Thyroid gland (tissue), 4 donors: Measurements from ENCODE around the gene LTBR.

Experiments
- CTCF ChIP-seq, 6 experiments: fragments of 200-600 bp in 3 of 6; fragments of 450-650 bp in 3 of 6; sonication (generic) in 3 of 6; IDR thresholded peaks; one replicate each; pipeline ENCODE4 v1.5.1; 2016 to 2019; ENCODE audit warnings: antibody characterized with exemption in 6 of 6, mild to moderate bottlenecking in 2 of 6, inconsistent platforms in 1 of 6, moderate library complexity in 1 of 6
- POLR2A ChIP-seq, 2 donors: fragments of 450-650 bp; IDR thresholded peaks; one replicate each; pipeline ENCODE4 v1.6.1; 2017; ENCODE audit warnings: antibody characterized with exemption in 2 of 2, mild to moderate bottlenecking in 2 of 2, moderate library complexity in 1 of 2

- no peak for TF ChIP-seq CTCF (IDR thresholded peaks at IDR 0.05)
- no peak for TF ChIP-seq POLR2A (IDR thresholded peaks at IDR 0.05)
Observed at GRCh38 chr12:6424008-6424347, 40.0 kb downstream of the LTBR start.
